K562 (cell line): Measurements from ENCODE around the gene FKRP. TPM values are rescaled to one million over a fixed set of nuclear protein-coding genes. Genes with fewer than 3 reads are reported as not detected.
A peak's percentile ranks its signal among the peaks of the same experiment; 100 is the strongest.

Experiments
- ARNT ChIP-seq, 2 experiments: fragments of 450-650 bp; IDR thresholded peaks; 2 replicates each; pipeline ENCODE4 v1.6.1; 2016; ENCODE audit warnings: mild to moderate bottlenecking in 1 of 2
- BCL6 ChIP-seq: fragments of 250-450 bp; sonication (Bioruptor Pico); IDR thresholded peaks from 2 replicates; pipeline ENCODE4 v1.4.0; 2020
- C11orf30 ChIP-seq: fragments of 450-650 bp; IDR thresholded peaks from 2 replicates; pipeline ENCODE4 v1.6.1; 2016; ENCODE audit warnings: low read depth, mild to moderate bottlenecking
- CHAMP1 ChIP-seq: fragments of 450-650 bp; IDR thresholded peaks from 2 replicates; pipeline ENCODE4 v1.6.1; 2016; ENCODE audit warnings: mild to moderate bottlenecking
- CREB3L1 ChIP-seq: fragments of 450-650 bp; IDR thresholded peaks from 2 replicates; pipeline ENCODE4 v1.6.1; 2014; ENCODE audit warnings: low read depth, mild to moderate bottlenecking, moderate library complexity, borderline replicate concordance
- DIDO1 ChIP-seq: fragments of 450-650 bp; IDR thresholded peaks from 2 replicates; pipeline ENCODE4 v1.6.1; 2016; ENCODE audit warnings: low read depth, missing biosample characterization, missing genetic modification characterization
- E2F3 ChIP-seq: fragments of 250-450 bp; sonication (Bioruptor Pico); IDR thresholded peaks from 2 replicates; pipeline ENCODE4 v1.4.0; 2020; ENCODE audit warnings: mild to moderate bottlenecking
- E2F6 ChIP-seq, 2 experiments: IDR thresholded peaks; 2 replicates each; pipeline ENCODE4 v1.6.1; 2011; ENCODE audit warnings: borderline replicate concordance in 1 of 2, control low read depth in 1 of 2, low read depth in 1 of 2, low read length in 1 of 2, mild to moderate bottlenecking in 1 of 2, mixed read lengths in 1 of 2, moderate library complexity in 1 of 2; ENCODE audit not compliant: insufficient read depth in 1 of 2, insufficient read length in 1 of 2, poor library complexity in 1 of 2, severe bottlenecking in 1 of 2; ENCODE audit errors: extremely low read depth in 1 of 2
- ETS2 ChIP-seq: IDR thresholded peaks from 2 replicates; pipeline ENCODE4 v1.6.1; 2016; ENCODE audit warnings: borderline replicate concordance, missing genetic modification characterization, mild to moderate bottlenecking, moderate library complexity, missing compliant biosample characterization; ENCODE audit not compliant: poor library complexity, severe bottlenecking
- FOXA1 ChIP-seq: fragments of 450-650 bp; IDR thresholded peaks from 2 replicates; pipeline ENCODE4 v1.6.1; 2016; ENCODE audit warnings: mild to moderate bottlenecking, borderline replicate concordance
- GABPB2 ChIP-seq: fragments of 250-450 bp; sonication (Bioruptor Pico); conservative IDR thresholded peaks from 2 replicates; pipeline ENCODE4 v1.5.1; 2021; ENCODE audit warnings: mild to moderate bottlenecking
- IRF9 ChIP-seq: fragments of 450-650 bp; IDR thresholded peaks from 2 replicates; pipeline ENCODE4 v1.6.1; 2016; ENCODE audit warnings: missing biosample characterization, missing genetic modification characterization
- KAT2B ChIP-seq: IDR thresholded peaks from one replicate; pipeline ENCODE4 v1.6.1; 2012; ENCODE audit warnings: low read depth, mild to moderate bottlenecking, control low read depth, inconsistent platforms, low read length, moderate library complexity
- MED1 ChIP-seq: sonication (generic); formaldehyde crosslinking; IDR thresholded peaks from 2 replicates; pipeline ENCODE4 v1.8.1; 2023; ENCODE audit warnings: missing genetic modification reagents, borderline replicate concordance
- SUPT5H ChIP-seq: fragments of 450-650 bp; IDR thresholded peaks from 2 replicates; pipeline ENCODE4 v1.6.1; 2016
- TAF15 ChIP-seq: fragments of 200-400 bp; formaldehyde crosslinking; IDR thresholded peaks from 2 replicates; pipeline ENCODE4 v1.6.1; 2017; ENCODE audit warnings: mild to moderate bottlenecking, low read depth, low read length, moderate library complexity
- TAF7 ChIP-seq: fragments of 450-650 bp; IDR thresholded peaks from 2 replicates; pipeline ENCODE4 v1.6.1; 2016; ENCODE audit warnings: missing genetic modification characterization, missing compliant biosample characterization
- TCF3 ChIP-seq: sonication (generic); formaldehyde crosslinking; IDR thresholded peaks from 2 replicates; pipeline ENCODE4 v1.4.0; 2020; ENCODE audit warnings: mild to moderate bottlenecking, missing genetic modification reagents
- TGIF2 ChIP-seq: sonication (generic); formaldehyde crosslinking; IDR thresholded peaks from 2 replicates; pipeline ENCODE4 v1.8.1; 2022; ENCODE audit warnings: mild to moderate bottlenecking, missing genetic modification reagents, moderate library complexity
- U2AF1 ChIP-seq: fragments of 200-400 bp; formaldehyde crosslinking; optimal IDR thresholded peaks from 2 replicates; pipeline ENCODE3; 2017; ENCODE audit warnings: mild to moderate bottlenecking, low read depth, low read length, moderate library complexity
- XRCC3 ChIP-seq: fragments of 450-650 bp; IDR thresholded peaks from 2 replicates; pipeline ENCODE4 v1.6.1; 2017; ENCODE audit warnings: mild to moderate bottlenecking, moderate library complexity
- ZKSCAN1 ChIP-seq: fragments of 150-350 bp; IDR thresholded peaks from 2 replicates; pipeline ENCODE4 v1.6.1; 2016; ENCODE audit warnings: low read depth, low read length
- ZNF184 ChIP-seq: sonication (generic); formaldehyde crosslinking; IDR thresholded peaks from 2 replicates; pipeline ENCODE4 v1.5.0; 2020; ENCODE audit warnings: missing genetic modification reagents
- ZNF217 ChIP-seq: sonication (generic); formaldehyde crosslinking; IDR thresholded peaks from 2 replicates; pipeline ENCODE4 v1.8.0; 2022; ENCODE audit warnings: mild to moderate bottlenecking, missing genetic modification reagents
- ZNF347 ChIP-seq: fragments of 450-650 bp; formaldehyde crosslinking; IDR thresholded peaks from 2 replicates; pipeline ENCODE4 v1.4.0; 2020; ENCODE audit warnings: low read depth, mild to moderate bottlenecking, moderate library complexity
- ZNF668 ChIP-seq: fragments of 250-450 bp; sonication (Bioruptor Pico); IDR thresholded peaks from 2 replicates; pipeline ENCODE4 v1.8.0; 2022; ENCODE audit warnings: mild to moderate bottlenecking, inconsistent platforms
- polyA plus RNA-seq, 8 experiments: library from polyadenylated mRNA; depleted of rRNA in 4 of 8; stranded (reverse) in 5 of 8; unstranded in 3 of 8; fragments of >200 nt; fragmentation: Nextera tagmentation in 2 of 8; fragmentation: Illumina TruSeq in 1 of 8; extraction: Ambion mirVana in 2 of 8; extraction: Trizol in 1 of 8; gene quantifications; 2 replicates each; pipeline versions ENCODE4 v1.2.1 to v1.2.3, GENCODE V29; 2011 to 2014; ENCODE audit warnings: inconsistent platforms in 1 of 8, missing spikeins in 1 of 8
- total RNA-seq, 7 experiments: library from RNA; depleted of rRNA in 6 of 7; stranded (reverse); fragments of >200 nt in 6 of 7; fragmentation: Illumina TruSeq in 2 of 7; extraction: Trizol in 2 of 7; gene quantifications; 2 replicates each; pipeline versions ENCODE4 v1.2.1 to v1.2.3, GENCODE V29; 2011 to 2021; ENCODE audit warnings: low replicate concordance in 1 of 7

The FKRP gene
- total and polyA plus RNA-seq, 9 of the 15 experiments (the other 6 are each of a cell fraction or from before 2014, with no cell fraction given): 0.68 to 16.1 (median 6.5) TPM

GRCh38 chr19:46731007-46731501, 14.8 kb upstream of the FKRP start (continued):
- TF ChIP-seq TGIF2 (no peak), ZNF184 (no peak), GABPB2 (no peak), ZNF347 (CRISPR knock-in tag) (no peak), TCF3 (CRISPR knock-in tag) (peak; percentile 45; the same call in 1 of the 2 replicates), ETS2 (tag) (no peak), FOXA1 (no peak), DIDO1 (no peak), ZNF668 (CRISPR knock-in tag) (no peak), TAF7 (no peak), CHAMP1 (no peak), ZNF217 (CRISPR knock-in tag) (no peak), TAF15 (no peak), SUPT5H (no peak), MED1 (CRISPR knock-in tag) (no peak), IRF9 (no peak; the same call in 1 of the 2 replicates), U2AF1 (no peak), ZKSCAN1 (peak; percentile 68; the same call in 1 of the 2 replicates), C11orf30 (peak; percentile 97), XRCC3 (no peak), E2F3 (CRISPR knock-in tag) (no peak), E2F6 (IDR thresholded peaks at IDR 0.05; ENCODE audit: borderline replicate concordance in 1 of 2, extremely low read depth in 1 of 2, insufficient read depth in 1 of 2, insufficient read length in 1 of 2, low read depth in 1 of 2, low read length in 1 of 2, poor library complexity in 1 of 2, severe bottlenecking in 1 of 2) (peak in 1 of 2 experiments; percentile 49), CREB3L1 (no peak), BCL6 (CRISPR knock-in tag) (no peak), ARNT (IDR thresholded peaks at IDR 0.05) (no peak), KAT2B (no peak)
